ENCODE measurements around the gene IKBKG.

IKBKG gene

GRCh38 chrX:154595559-154596249 lies 48.3 kb downstream of the IKBKG start:
- Histone ChIP-seq H3K9ac (no peak overlapping the region), H3K27me3 (ENCODE audit: insufficient read depth, low read depth) (peaks cover 3% of the 10 kb centered on the region; the same call in 1 of the 2 replicates), H3K36me3 (ENCODE audit: insufficient read depth) (no peaks in the 10 kb centered on the region), H2AFZ (ENCODE audit: low read depth) (no peak overlapping the region), H3K4me2 (no peak overlapping the region), H3K4me3 (IDR thresholded peaks at IDR 0.05; ENCODE audit: insufficient read depth, low read depth, low read length) (no peak overlapping the region), H3K4me1 (ENCODE audit: low read depth, poor library complexity, severe bottlenecking) (no peaks in the 10 kb centered on the region), H3K27ac (no peak overlapping the region), H4K20me1 (ENCODE audit: insufficient read depth) (no peaks in the 10 kb centered on the region), H3K79me2 (ENCODE audit: insufficient read depth, low read depth) (no peaks in the 10 kb centered on the region)
- TF ChIP-seq, protein P1, sequence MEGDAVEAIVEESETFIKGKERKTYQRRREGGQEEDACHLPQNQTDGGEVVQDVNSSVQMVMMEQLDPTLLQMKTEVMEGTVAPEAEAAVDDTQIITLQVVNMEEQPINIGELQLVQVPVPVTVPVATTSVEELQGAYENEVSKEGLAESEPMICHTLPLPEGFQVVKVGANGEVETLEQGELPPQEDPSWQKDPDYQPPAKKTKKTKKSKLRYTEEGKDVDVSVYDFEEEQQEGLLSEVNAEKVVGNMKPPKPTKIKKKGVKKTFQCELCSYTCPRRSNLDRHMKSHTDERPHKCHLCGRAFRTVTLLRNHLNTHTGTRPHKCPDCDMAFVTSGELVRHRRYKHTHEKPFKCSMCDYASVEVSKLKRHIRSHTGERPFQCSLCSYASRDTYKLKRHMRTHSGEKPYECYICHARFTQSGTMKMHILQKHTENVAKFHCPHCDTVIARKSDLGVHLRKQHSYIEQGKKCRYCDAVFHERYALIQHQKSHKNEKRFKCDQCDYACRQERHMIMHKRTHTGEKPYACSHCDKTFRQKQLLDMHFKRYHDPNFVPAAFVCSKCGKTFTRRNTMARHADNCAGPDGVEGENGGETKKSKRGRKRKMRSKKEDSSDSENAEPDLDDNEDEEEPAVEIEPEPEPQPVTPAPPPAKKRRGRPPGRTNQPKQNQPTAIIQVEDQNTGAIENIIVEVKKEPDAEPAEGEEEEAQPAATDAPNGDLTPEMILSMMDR (conservative IDR thresholded peaks at IDR 0.05; ENCODE audit: low read depth, low read length): no peak

DNA sequence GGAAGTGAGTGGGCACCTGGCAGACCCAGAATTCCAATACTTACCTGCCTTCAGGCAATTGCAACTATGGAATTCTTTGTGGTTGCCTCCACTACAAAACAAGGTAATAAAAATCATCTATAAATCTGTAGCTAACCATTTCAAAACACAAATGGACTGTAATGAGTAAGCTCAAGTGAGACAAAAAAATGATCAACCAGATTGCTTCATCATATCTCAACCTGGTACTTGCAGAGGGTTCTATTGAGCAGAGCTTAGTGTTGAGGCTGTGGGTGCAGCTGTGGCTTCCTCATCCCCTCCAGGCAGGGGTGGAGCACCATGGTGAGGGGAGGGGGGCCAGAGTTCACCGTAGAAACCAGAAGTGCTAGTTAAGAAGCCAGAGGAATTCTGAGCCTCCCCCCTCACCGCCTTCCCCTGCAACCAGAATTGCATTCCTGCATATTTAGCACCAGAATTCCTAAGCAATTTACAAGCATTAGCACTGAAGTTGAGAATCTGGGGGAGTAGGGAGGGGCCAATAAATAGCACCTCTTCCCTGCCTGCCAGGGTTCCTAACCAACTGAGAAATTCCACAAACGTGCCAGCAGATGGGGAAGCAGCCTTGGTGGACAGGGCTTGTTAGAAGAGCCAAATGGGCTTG lies 49.0 kb downstream of the IKBKG start:
- Histone ChIP-seq H3K4me1 (ENCODE audit: low read depth, poor library complexity, severe bottlenecking) (no peaks in the 10 kb centered on the region), H3K36me3 (ENCODE audit: insufficient read depth) (no peaks in the 10 kb centered on the region), H3K79me2 (ENCODE audit: insufficient read depth, low read depth) (no peaks in the 10 kb centered on the region), H2AFZ (ENCODE audit: low read depth) (no peak overlapping the region), H3K4me2 (no peak overlapping the region), H3K9ac (no peak overlapping the region), H4K20me1 (ENCODE audit: insufficient read depth) (no peaks in the 10 kb centered on the region), H3K27me3 (ENCODE audit: insufficient read depth, low read depth) (peaks cover 3% of the 10 kb centered on the region; the same call in 1 of the 2 replicates), H3K4me3 (IDR thresholded peaks at IDR 0.05; ENCODE audit: insufficient read depth, low read depth, low read length) (no peak overlapping the region), H3K27ac (no peak overlapping the region)
- TF ChIP-seq, protein P1 (conservative IDR thresholded peaks at IDR 0.05; ENCODE audit: low read depth, low read length): no peak

GRCh38 chrX:154597221-154597620 lies 49.8 kb downstream of the IKBKG start:
- no peaks in the 10 kb centered on the region for H3K79me2 ChIP-seq (ENCODE audit: insufficient read depth, low read depth)
- H3K9ac ChIP-seq: no peak overlapping the region
- no peaks in the 10 kb centered on the region for H3K4me1 ChIP-seq (ENCODE audit: low read depth, poor library complexity, severe bottlenecking)
- H2AFZ ChIP-seq (ENCODE audit: low read depth): no peak overlapping the region
- TF ChIP-seq, protein P1 (conservative IDR thresholded peaks at IDR 0.05; ENCODE audit: low read depth, low read length): no peak
- H3K27me3 ChIP-seq (ENCODE audit: insufficient read depth, low read depth): peaks cover 3% of the 10 kb centered on the region; the same call in 1 of the 2 replicates
- no peaks in the 10 kb centered on the region for H3K36me3 ChIP-seq (ENCODE audit: insufficient read depth)
- no peak overlapping the region for H3K4me2 ChIP-seq
- H3K4me3 ChIP-seq (IDR thresholded peaks at IDR 0.05; ENCODE audit: insufficient read depth, low read depth, low read length): no peak overlapping the region
- no peaks in the 10 kb centered on the region for H4K20me1 ChIP-seq (ENCODE audit: insufficient read depth)
- H3K27ac ChIP-seq: no peak overlapping the region

DNA sequence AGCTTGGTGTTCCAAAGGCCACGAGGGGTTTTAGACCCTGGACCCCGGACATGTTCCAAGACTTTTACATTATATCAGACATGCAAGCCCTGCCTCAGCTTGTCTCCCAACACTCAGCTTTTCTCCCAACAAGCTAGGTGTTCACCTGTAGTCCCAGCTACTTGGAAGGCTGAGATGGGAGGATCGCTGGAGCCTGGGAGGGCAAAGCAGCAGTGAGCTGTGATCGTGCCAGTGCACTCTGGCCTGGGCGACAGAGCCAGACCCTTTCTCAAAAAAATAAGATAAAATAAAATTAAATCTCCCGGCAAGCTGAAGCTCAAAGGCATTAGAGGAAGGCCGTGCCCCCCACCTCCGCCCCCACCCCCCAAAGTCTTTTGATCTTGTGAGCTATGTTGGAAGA lies 51.2 kb downstream of the IKBKG start:
- H3K79me2 ChIP-seq (ENCODE audit: insufficient read depth, low read depth): no peaks in the 10 kb centered on the region
- H3K9ac ChIP-seq: no peak overlapping the region
- no peak overlapping the region for H2AFZ ChIP-seq (ENCODE audit: low read depth)
- H3K4me1 ChIP-seq (ENCODE audit: low read depth, poor library complexity, severe bottlenecking): no peaks in the 10 kb centered on the region
- H3K27me3 ChIP-seq (ENCODE audit: insufficient read depth, low read depth): peaks cover 3% of the 10 kb centered on the region; the same call in 1 of the 2 replicates
- H4K20me1 ChIP-seq (ENCODE audit: insufficient read depth): no peaks in the 10 kb centered on the region
- TF ChIP-seq, protein P1 (conservative IDR thresholded peaks at IDR 0.05; ENCODE audit: low read depth, low read length): no peak
- H3K27ac ChIP-seq: no peak overlapping the region
- H3K4me2 ChIP-seq: no peak overlapping the region
- no peaks in the 10 kb centered on the region for H3K36me3 ChIP-seq (ENCODE audit: insufficient read depth)
- no peak overlapping the region for H3K4me3 ChIP-seq (IDR thresholded peaks at IDR 0.05; ENCODE audit: insufficient read depth, low read depth, low read length)

Measured in KMS-11 (cell line).